ENCODE data around the gene LNX2. TPM values are rescaled to one million over a fixed set of nuclear protein-coding genes. Genes with fewer than 3 reads are reported as not detected.
A peak's percentile ranks its signal among the peaks of the same experiment; 100 is the strongest.

The LNX2 gene
- total RNA-seq, 2 donors from 2014 or later: 22.4 to 30.3 TPM

DNA sequence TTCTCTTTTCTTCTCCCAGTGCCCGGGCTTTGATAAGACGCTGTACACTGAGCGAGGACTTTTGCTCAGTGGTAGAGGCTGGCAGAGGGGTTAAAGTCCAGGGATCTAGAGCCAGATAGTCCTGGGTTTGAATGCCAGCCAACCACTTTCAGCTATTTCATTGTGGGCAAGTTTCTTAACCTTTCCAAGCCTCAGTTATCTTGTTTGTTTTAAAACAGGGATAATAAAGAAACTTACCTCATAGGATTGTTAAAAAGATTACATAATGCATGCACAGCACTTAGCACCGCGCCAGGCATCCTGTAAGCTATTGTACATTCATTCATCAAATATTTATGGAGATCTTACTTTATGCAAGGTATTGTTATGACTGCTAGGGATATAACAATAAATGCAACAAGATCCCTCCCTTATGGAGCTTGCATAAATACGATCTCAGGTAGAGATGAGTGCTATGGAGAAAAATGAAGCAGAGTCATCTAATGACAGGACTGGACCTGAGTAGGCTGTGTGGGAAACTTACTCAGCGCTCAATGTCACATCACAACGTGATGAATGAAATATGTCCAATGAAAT lies 70.8 kb downstream of the LNX2 start:
- intact Hi-C loops (cut with DNase I): no loop called here
- Histone ChIP-seq H3K27me3 (no peaks in the 10 kb centered on the region), H3K36me3 (no peaks in the 10 kb centered on the region), H3K9ac (ENCODE audit: low read depth in 2 of 2, low read length in 2 of 2) (no peak overlapping the region), H3K4me3 (no peak overlapping the region), H3K9me3 (no peaks in the 10 kb centered on the region), H3K4me1 (no peaks in the 10 kb centered on the region), H3K27ac (peak overlapping the region; percentile 42)
- TF ChIP-seq, protein P1, sequence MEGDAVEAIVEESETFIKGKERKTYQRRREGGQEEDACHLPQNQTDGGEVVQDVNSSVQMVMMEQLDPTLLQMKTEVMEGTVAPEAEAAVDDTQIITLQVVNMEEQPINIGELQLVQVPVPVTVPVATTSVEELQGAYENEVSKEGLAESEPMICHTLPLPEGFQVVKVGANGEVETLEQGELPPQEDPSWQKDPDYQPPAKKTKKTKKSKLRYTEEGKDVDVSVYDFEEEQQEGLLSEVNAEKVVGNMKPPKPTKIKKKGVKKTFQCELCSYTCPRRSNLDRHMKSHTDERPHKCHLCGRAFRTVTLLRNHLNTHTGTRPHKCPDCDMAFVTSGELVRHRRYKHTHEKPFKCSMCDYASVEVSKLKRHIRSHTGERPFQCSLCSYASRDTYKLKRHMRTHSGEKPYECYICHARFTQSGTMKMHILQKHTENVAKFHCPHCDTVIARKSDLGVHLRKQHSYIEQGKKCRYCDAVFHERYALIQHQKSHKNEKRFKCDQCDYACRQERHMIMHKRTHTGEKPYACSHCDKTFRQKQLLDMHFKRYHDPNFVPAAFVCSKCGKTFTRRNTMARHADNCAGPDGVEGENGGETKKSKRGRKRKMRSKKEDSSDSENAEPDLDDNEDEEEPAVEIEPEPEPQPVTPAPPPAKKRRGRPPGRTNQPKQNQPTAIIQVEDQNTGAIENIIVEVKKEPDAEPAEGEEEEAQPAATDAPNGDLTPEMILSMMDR (IDR thresholded peaks at IDR 0.05): no peak
- DNase-seq: peak; percentile 88

- intact Hi-C loops (cut with DNase I): no loop called here
- TF ChIP-seq, protein P1 (IDR thresholded peaks at IDR 0.05): no peak
- Histone ChIP-seq H3K4me3 (no peak overlapping the region), H3K27me3 (no peaks in the 10 kb centered on the region), H3K9ac (ENCODE audit: low read depth in 2 of 2, low read length in 2 of 2) (no peak overlapping the region), H3K36me3 (no peaks in the 10 kb centered on the region), H3K27ac (no peak overlapping the region), H3K4me1 (no peaks in the 10 kb centered on the region), H3K9me3 (no peaks in the 10 kb centered on the region)
- DNase-seq: no peak
Observed at GRCh38 chr13:27542220-27542619, 78.1 kb downstream of the LNX2 start.

DNA sequence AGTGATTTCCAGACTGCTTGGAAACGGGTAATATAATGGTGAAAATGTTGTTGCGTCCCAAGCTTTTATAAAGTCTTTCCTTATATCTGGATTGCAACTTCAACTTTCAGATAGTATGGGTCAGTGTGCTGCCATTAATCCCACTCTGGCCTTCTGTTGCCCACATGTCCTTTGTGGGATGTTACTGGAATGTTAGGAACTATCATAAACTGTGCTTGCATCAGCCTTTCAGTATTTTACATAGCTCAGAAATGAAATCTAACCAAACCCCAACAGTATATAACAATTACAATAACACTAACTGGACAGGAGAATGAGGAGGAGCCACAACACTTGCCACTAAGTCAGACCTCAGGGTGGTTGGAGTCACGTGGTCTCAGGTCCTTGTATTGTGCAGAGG lies 78.9 kb downstream of the LNX2 start:
- TF ChIP-seq, protein P1 (IDR thresholded peaks at IDR 0.05): no peak
- Histone ChIP-seq H3K36me3 (no peaks in the 10 kb centered on the region), H3K27ac (no peak overlapping the region), H3K4me1 (no peaks in the 10 kb centered on the region), H3K9ac (ENCODE audit: low read depth in 2 of 2, low read length in 2 of 2) (no peak overlapping the region), H3K27me3 (no peaks in the 10 kb centered on the region), H3K4me3 (no peak overlapping the region), H3K9me3 (no peaks in the 10 kb centered on the region)
- intact Hi-C loops (cut with DNase I): no loop called here
- DNase-seq: no peak

GRCh38 chr13:27536361-27537101 lies 83.8 kb downstream of the LNX2 start:
- intact Hi-C loops (cut with DNase I): no loop called here
- no peaks in the 10 kb centered on the region for H3K9me3 ChIP-seq
- TF ChIP-seq, protein P1 (IDR thresholded peaks at IDR 0.05): no peak
- no peak overlapping the region for H3K9ac ChIP-seq (ENCODE audit: low read depth in 2 of 2, low read length in 2 of 2)
- no peaks in the 10 kb centered on the region for H3K36me3 ChIP-seq
- no peak overlapping the region for H3K4me3 ChIP-seq
- H3K27me3 ChIP-seq: no peaks in the 10 kb centered on the region
- DNase-seq: no peak
- H3K27ac ChIP-seq: no peak overlapping the region
- no peaks in the 10 kb centered on the region for H3K4me1 ChIP-seq

- TF ChIP-seq, protein P1 (IDR thresholded peaks at IDR 0.05): no peak
- no peaks in the 10 kb centered on the region for H3K36me3 ChIP-seq
- no peak overlapping the region for H3K4me3 ChIP-seq
- no peaks in the 10 kb centered on the region for H3K27me3 ChIP-seq
- H3K9ac ChIP-seq (ENCODE audit: low read depth in 2 of 2, low read length in 2 of 2): no peak overlapping the region
- DNase-seq: no peak
- intact Hi-C loops (cut with DNase I): no loop called here
- H3K9me3 ChIP-seq: no peaks in the 10 kb centered on the region
- H3K4me1 ChIP-seq: no peaks in the 10 kb centered on the region
- no peak overlapping the region for H3K27ac ChIP-seq
Observed at GRCh38 chr13:27535546-27535945, 84.8 kb downstream of the LNX2 start.
